ENCODE measurements around the gene HTRA1. TPM values are rescaled to one million over a fixed set of nuclear protein-coding genes. Genes with fewer than 3 reads are reported as not detected.

The HTRA1 gene
- polyA plus RNA-seq, 1 donor from 2014 or later, result 1.4 TPM

DNA sequence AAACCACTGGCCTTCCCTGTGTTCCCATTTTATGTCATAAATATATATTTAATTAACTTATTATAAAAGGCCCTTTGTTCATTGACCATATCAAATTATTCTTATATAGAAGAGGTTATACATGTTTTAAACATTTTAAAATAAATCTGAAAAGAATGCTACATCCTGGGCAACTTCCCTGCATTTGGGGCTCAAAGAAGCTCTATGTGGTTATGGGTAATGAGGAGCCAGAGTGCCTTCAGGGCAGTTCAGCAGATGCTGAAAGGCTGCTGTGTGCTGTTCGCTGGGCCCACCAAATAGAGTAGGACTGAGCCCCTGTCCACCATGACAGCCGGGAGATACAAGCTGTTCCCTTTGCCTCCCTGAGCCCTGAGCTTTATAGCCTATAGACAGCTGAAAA is 35.9 kb downstream of the HTRA1 start:
- no peak overlapping the region for H2AFZ ChIP-seq (ENCODE audit: low read depth, low read length)
- no peaks in the 10 kb centered on the region for H4K20me1 ChIP-seq (ENCODE audit: insufficient read depth)
- no peaks in the 10 kb centered on the region for H3K36me3 ChIP-seq (ENCODE audit: insufficient read depth, low read length)
- H3K27me3 ChIP-seq (ENCODE audit: insufficient read depth, low read depth, low read length), result no peaks in the 10 kb centered on the region
- no peaks in the 10 kb centered on the region for H3K9me2 ChIP-seq (ENCODE audit: insufficient read depth, low read length)
- H3K9ac ChIP-seq (ENCODE audit: low read length), result no peak overlapping the region
- no peaks in the 10 kb centered on the region for H3F3A ChIP-seq (ENCODE audit: insufficient read depth, low read length, poor library complexity, severe bottlenecking)
- no peak overlapping the region for H3K27ac ChIP-seq (ENCODE audit: low read length)
- TF ChIP-seq TAF1 (IDR thresholded peaks at IDR 0.05; ENCODE audit: low read depth) (no peak), POLR2AphosphoS5 (IDR thresholded peaks at IDR 0.05) (no peak), EP300 (conservative IDR thresholded peaks at IDR 0.05; ENCODE audit: poor library complexity, severe bottlenecking) (no peak)
- H3K4me3 ChIP-seq (ENCODE audit: low read length), result no peak overlapping the region
- H3K9me3 ChIP-seq (ENCODE audit: low read length), result no peaks in the 10 kb centered on the region
- no peaks in the 10 kb centered on the region for H3K79me2 ChIP-seq (replicated peaks; ENCODE audit: insufficient read depth, low read length)
- H3K4me2 ChIP-seq (ENCODE audit: low read length), result no peak overlapping the region

DNA sequence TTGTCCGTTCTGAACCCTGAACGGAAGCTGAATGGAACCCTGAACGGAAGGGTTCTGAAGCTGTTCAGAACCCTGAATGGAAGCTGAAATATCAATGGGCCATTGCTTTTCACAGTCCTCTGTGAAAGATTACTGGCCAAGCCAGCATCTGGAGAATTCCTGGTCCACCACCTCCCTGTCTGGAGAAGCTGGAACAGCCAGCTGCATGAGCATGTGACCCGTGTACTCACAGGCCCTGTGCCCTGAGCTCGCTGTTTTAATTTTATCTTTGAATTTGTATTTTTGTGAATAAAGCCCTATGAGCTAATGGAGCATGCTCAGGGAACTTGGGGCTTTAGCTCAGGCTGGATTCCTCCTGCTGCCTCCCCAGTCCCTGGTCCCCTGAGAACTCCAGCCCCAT is 37.2 kb downstream of the HTRA1 start:
- TF ChIP-seq EZH2 (IDR thresholded peaks at IDR 0.05; ENCODE audit: borderline replicate concordance, insufficient read depth, low read length, poor library complexity, severe bottlenecking), result no peak
- H3K9me2 ChIP-seq (ENCODE audit: insufficient read depth, low read length), result no peaks in the 10 kb centered on the region
- H3K79me2 ChIP-seq (replicated peaks; ENCODE audit: insufficient read depth, low read length), result no peaks in the 10 kb centered on the region
- no peaks in the 10 kb centered on the region for H3F3A ChIP-seq (ENCODE audit: insufficient read depth, low read length, poor library complexity, severe bottlenecking)
- H3K4me2 ChIP-seq (ENCODE audit: low read length), result no peak overlapping the region
- H3K27me3 ChIP-seq (ENCODE audit: insufficient read depth, low read depth, low read length), result no peaks in the 10 kb centered on the region
- no peak overlapping the region for H3K4me3 ChIP-seq (ENCODE audit: low read length)
- H3K9me3 ChIP-seq (ENCODE audit: low read length), result no peaks in the 10 kb centered on the region
- no peak overlapping the region for H2AFZ ChIP-seq (ENCODE audit: low read depth, low read length)
- no peaks in the 10 kb centered on the region for H3K36me3 ChIP-seq (ENCODE audit: insufficient read depth, low read length)
- no peak overlapping the region for H3K9ac ChIP-seq (ENCODE audit: low read length)
- no peak overlapping the region for H3K27ac ChIP-seq (ENCODE audit: low read length)
- H4K20me1 ChIP-seq (ENCODE audit: insufficient read depth), result no peaks in the 10 kb centered on the region

DNA sequence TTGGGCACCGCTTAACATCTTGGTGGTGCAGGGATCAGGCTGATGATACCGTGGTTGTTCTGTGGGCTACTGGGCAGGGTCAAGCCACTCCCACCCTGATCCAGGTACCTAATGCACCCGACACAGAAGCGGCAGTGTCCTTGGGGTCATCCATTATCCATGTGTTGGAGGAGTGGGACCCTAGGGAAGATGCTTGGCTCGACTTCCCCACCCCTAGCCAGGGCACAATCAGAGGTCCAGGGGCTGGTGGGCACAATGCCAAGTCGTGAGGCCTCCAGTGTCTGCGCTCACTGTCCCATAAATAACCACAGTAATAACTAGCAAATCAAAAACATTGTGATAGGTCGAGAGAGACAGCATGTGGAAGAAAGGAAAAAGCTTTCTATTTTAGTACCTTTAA is 37.7 kb downstream of the HTRA1 start:
- Histone ChIP-seq H3K27me3 (ENCODE audit: insufficient read depth, low read depth, low read length) (no peaks in the 10 kb centered on the region), H3F3A (ENCODE audit: insufficient read depth, low read length, poor library complexity, severe bottlenecking) (no peaks in the 10 kb centered on the region), H3K4me2 (ENCODE audit: low read length) (no peak overlapping the region), H3K9me2 (ENCODE audit: insufficient read depth, low read length) (no peaks in the 10 kb centered on the region), H4K20me1 (ENCODE audit: insufficient read depth) (no peaks in the 10 kb centered on the region), H3K9ac (ENCODE audit: low read length) (no peak overlapping the region), H3K4me3 (ENCODE audit: low read length) (no peak overlapping the region), H3K9me3 (ENCODE audit: low read length) (no peaks in the 10 kb centered on the region), H3K79me2 (replicated peaks; ENCODE audit: insufficient read depth, low read length) (no peaks in the 10 kb centered on the region), H3K36me3 (ENCODE audit: insufficient read depth, low read length) (no peaks in the 10 kb centered on the region), H3K27ac (ENCODE audit: low read length) (no peak overlapping the region), H2AFZ (ENCODE audit: low read depth, low read length) (no peak overlapping the region)
- TF ChIP-seq POLR2AphosphoS5 (IDR thresholded peaks at IDR 0.05), result no peak
- no peak for TF ChIP-seq SMC3 (conservative IDR thresholded peaks at IDR 0.05; ENCODE audit: poor library complexity)
- TF ChIP-seq MXI1 (conservative IDR thresholded peaks at IDR 0.05; ENCODE audit: poor library complexity, severe bottlenecking), result no peak
- TF ChIP-seq RAD21 (conservative IDR thresholded peaks at IDR 0.05), result no peak
- TF ChIP-seq EZH2 (IDR thresholded peaks at IDR 0.05; ENCODE audit: borderline replicate concordance, insufficient read depth, low read length, poor library complexity, severe bottlenecking), result no peak
- TF ChIP-seq, protein P1, sequence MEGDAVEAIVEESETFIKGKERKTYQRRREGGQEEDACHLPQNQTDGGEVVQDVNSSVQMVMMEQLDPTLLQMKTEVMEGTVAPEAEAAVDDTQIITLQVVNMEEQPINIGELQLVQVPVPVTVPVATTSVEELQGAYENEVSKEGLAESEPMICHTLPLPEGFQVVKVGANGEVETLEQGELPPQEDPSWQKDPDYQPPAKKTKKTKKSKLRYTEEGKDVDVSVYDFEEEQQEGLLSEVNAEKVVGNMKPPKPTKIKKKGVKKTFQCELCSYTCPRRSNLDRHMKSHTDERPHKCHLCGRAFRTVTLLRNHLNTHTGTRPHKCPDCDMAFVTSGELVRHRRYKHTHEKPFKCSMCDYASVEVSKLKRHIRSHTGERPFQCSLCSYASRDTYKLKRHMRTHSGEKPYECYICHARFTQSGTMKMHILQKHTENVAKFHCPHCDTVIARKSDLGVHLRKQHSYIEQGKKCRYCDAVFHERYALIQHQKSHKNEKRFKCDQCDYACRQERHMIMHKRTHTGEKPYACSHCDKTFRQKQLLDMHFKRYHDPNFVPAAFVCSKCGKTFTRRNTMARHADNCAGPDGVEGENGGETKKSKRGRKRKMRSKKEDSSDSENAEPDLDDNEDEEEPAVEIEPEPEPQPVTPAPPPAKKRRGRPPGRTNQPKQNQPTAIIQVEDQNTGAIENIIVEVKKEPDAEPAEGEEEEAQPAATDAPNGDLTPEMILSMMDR (IDR thresholded peaks at IDR 0.05; ENCODE audit: poor library complexity, severe bottlenecking), result no peak
- TF ChIP-seq, protein P2, sequence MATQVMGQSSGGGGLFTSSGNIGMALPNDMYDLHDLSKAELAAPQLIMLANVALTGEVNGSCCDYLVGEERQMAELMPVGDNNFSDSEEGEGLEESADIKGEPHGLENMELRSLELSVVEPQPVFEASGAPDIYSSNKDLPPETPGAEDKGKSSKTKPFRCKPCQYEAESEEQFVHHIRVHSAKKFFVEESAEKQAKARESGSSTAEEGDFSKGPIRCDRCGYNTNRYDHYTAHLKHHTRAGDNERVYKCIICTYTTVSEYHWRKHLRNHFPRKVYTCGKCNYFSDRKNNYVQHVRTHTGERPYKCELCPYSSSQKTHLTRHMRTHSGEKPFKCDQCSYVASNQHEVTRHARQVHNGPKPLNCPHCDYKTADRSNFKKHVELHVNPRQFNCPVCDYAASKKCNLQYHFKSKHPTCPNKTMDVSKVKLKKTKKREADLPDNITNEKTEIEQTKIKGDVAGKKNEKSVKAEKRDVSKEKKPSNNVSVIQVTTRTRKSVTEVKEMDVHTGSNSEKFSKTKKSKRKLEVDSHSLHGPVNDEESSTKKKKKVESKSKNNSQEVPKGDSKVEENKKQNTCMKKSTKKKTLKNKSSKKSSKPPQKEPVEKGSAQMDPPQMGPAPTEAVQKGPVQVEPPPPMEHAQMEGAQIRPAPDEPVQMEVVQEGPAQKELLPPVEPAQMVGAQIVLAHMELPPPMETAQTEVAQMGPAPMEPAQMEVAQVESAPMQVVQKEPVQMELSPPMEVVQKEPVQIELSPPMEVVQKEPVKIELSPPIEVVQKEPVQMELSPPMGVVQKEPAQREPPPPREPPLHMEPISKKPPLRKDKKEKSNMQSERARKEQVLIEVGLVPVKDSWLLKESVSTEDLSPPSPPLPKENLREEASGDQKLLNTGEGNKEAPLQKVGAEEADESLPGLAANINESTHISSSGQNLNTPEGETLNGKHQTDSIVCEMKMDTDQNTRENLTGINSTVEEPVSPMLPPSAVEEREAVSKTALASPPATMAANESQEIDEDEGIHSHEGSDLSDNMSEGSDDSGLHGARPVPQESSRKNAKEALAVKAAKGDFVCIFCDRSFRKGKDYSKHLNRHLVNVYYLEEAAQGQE (IDR thresholded peaks at IDR 0.05; ENCODE audit: borderline replicate concordance), result no peak
- TF ChIP-seq TAF1 (IDR thresholded peaks at IDR 0.05; ENCODE audit: low read depth), result no peak
- TF ChIP-seq EP300 (conservative IDR thresholded peaks at IDR 0.05; ENCODE audit: poor library complexity, severe bottlenecking), result no peak
